ENCODE measurements around the gene XPA. TPM values are rescaled to one million over a fixed set of nuclear protein-coding genes. Genes with fewer than 3 reads are reported as not detected.
A peak's percentile ranks its signal among the peaks of the same experiment; 100 is the strongest.

The XPA gene
- total RNA-seq, 1 donor, result 8.7 TPM

GRCh38 chr9:97630591-97630990 is 66.5 kb downstream of the XPA start:
- H4K20me1 ChIP-seq (ENCODE audit: insufficient read depth, low read length), result peaks cover 6% of the 10 kb centered on the region
- H3K79me2 ChIP-seq (ENCODE audit: insufficient read depth, low read length), result peaks cover 69% of the 10 kb centered on the region
- H3K27me3 ChIP-seq (ENCODE audit: insufficient read depth, low read length), result no peaks in the 10 kb centered on the region
- no peak overlapping the region for H2AFZ ChIP-seq (ENCODE audit: low read length)
- peaks cover 17% of the 10 kb centered on the region for H3K4me1 ChIP-seq (ENCODE audit: insufficient read depth, low read length)
- no peak overlapping the region for H3K4me3 ChIP-seq (ENCODE audit: insufficient read depth, low read length)
- TF ChIP-seq CTCF (IDR thresholded peaks at IDR 0.05; ENCODE audit: extremely low read depth, low read depth, low read length), result no peak
- no peak overlapping the region for H3K27ac ChIP-seq (ENCODE audit: low read depth, low read length)
- no peak for DNase-seq (ENCODE audit: insufficient read length, low spot score, missing footprints)
- H3K36me3 ChIP-seq (ENCODE audit: insufficient read depth, low read length), result peaks cover 3% of the 10 kb centered on the region
- no peak overlapping the region for H3K4me2 ChIP-seq (ENCODE audit: insufficient read depth, low read length)
- H3K9me3 ChIP-seq (ENCODE audit: low read depth, low read length), result no peaks in the 10 kb centered on the region

GRCh38 chr9:97629156-97629555 is 68.0 kb downstream of the XPA start:
- H3K27me3 ChIP-seq (ENCODE audit: insufficient read depth, low read length), result no peaks in the 10 kb centered on the region
- H3K4me1 ChIP-seq (ENCODE audit: insufficient read depth, low read length), result peaks cover 8% of the 10 kb centered on the region
- H3K4me3 ChIP-seq (ENCODE audit: insufficient read depth, low read length), result no peak overlapping the region
- H3K4me2 ChIP-seq (ENCODE audit: insufficient read depth, low read length), result no peak overlapping the region
- peaks cover 14% of the 10 kb centered on the region for H3K36me3 ChIP-seq (ENCODE audit: insufficient read depth, low read length)
- no peak overlapping the region for H2AFZ ChIP-seq (ENCODE audit: low read length)
- no peaks in the 10 kb centered on the region for H4K20me1 ChIP-seq (ENCODE audit: insufficient read depth, low read length)
- DNase-seq (ENCODE audit: insufficient read length, low spot score, missing footprints), result no peak
- no peaks in the 10 kb centered on the region for H3K9me3 ChIP-seq (ENCODE audit: low read depth, low read length)
- no peak for TF ChIP-seq CTCF (IDR thresholded peaks at IDR 0.05; ENCODE audit: extremely low read depth, low read depth, low read length)
- no peak overlapping the region for H3K27ac ChIP-seq (ENCODE audit: low read depth, low read length)
- H3K79me2 ChIP-seq (ENCODE audit: insufficient read depth, low read length), result peaks cover 55% of the 10 kb centered on the region

- no peak for TF ChIP-seq CTCF (IDR thresholded peaks at IDR 0.05; ENCODE audit: extremely low read depth, low read depth, low read length)
- Histone ChIP-seq H3K36me3 (ENCODE audit: insufficient read depth, low read length) (peaks cover 18% of the 10 kb centered on the region), H4K20me1 (ENCODE audit: insufficient read depth, low read length) (no peaks in the 10 kb centered on the region), H3K4me3 (ENCODE audit: insufficient read depth, low read length) (no peak overlapping the region), H3K4me2 (ENCODE audit: insufficient read depth, low read length) (no peak overlapping the region), H3K79me2 (ENCODE audit: insufficient read depth, low read length) (peaks cover 51% of the 10 kb centered on the region), H3K4me1 (ENCODE audit: insufficient read depth, low read length) (peaks cover 8% of the 10 kb centered on the region), H3K27ac (ENCODE audit: low read depth, low read length) (no peak overlapping the region), H3K27me3 (ENCODE audit: insufficient read depth, low read length) (no peaks in the 10 kb centered on the region), H2AFZ (ENCODE audit: low read length) (no peak overlapping the region), H3K9me3 (ENCODE audit: low read depth, low read length) (no peaks in the 10 kb centered on the region)
- no peak for DNase-seq (ENCODE audit: insufficient read length, low spot score, missing footprints)
Measured at GRCh38 chr9:97628668-97629067, 68.5 kb downstream of the XPA start.

DNA sequence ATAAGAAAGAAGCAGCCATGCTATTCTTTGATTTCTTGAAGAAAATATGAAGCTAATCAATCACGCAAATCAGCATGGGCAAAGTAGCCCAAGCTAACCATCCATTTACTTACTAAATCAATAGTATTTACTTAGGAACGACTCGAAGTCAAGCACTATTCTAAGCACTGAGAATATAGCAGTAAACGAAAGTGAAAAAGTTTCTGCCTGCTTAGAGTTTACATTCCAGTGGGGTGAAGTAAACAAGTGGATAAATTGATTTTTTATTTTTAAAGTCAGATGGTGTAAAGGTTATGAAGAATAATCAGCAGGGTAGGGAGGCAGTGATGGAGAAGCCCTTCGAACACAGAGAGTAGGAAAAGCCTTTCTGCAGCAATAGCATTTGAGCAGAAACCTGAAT is 69.5 kb downstream of the XPA start:
- Histone ChIP-seq H3K4me2 (ENCODE audit: insufficient read depth, low read length) (peak overlapping the region; percentile 54), H2AFZ (ENCODE audit: low read length) (peak overlapping the region; percentile 39)
- no peak for DNase-seq (ENCODE audit: insufficient read length, low spot score, missing footprints)

More for the DNA sequence above, 69.5 kb downstream of the XPA start:
- H3K79me2 ChIP-seq (ENCODE audit: insufficient read depth, low read length), result peaks cover 51% of the 10 kb centered on the region
- no peak for TF ChIP-seq CTCF (IDR thresholded peaks at IDR 0.05; ENCODE audit: extremely low read depth, low read depth, low read length)
- peaks cover 18% of the 10 kb centered on the region for H3K36me3 ChIP-seq (ENCODE audit: insufficient read depth, low read length)
- no peaks in the 10 kb centered on the region for H3K9me3 ChIP-seq (ENCODE audit: low read depth, low read length)
- H4K20me1 ChIP-seq (ENCODE audit: insufficient read depth, low read length), result no peaks in the 10 kb centered on the region
- H3K4me1 ChIP-seq (ENCODE audit: insufficient read depth, low read length), result peaks cover 8% of the 10 kb centered on the region
- H3K4me3 ChIP-seq (ENCODE audit: insufficient read depth, low read length), result no peak overlapping the region
- no peak overlapping the region for H3K27ac ChIP-seq (ENCODE audit: low read depth, low read length)
- H3K27me3 ChIP-seq (ENCODE audit: insufficient read depth, low read length), result no peaks in the 10 kb centered on the region

All from osteoblast (primary cell).